Glutamatergic neuron (in vitro differentiated cells): Measurements from ENCODE around the gene UST. TPM values are rescaled to one million over a fixed set of nuclear protein-coding genes. Genes with fewer than 3 reads are reported as not detected.
"Not testable (repeated sequence)": the region's sequence is repeated elsewhere in the genome, so short reads cannot be mapped to it uniquely, and the experiment has no call there.

Experiments
- DNase-seq: peaks from one replicate; pipeline ENCODE4 v3.0.0; 2022
- H3K27ac Mint-ChIP-seq: one replicate; pipeline ENCODE4 v1.8.0; 2020; ENCODE audit warnings: mild to moderate bottlenecking, mixed read lengths, inconsistent platforms; ENCODE audit not compliant: unreplicated experiment
- H3K27me3 Mint-ChIP-seq: one replicate; pipeline ENCODE4 v1.8.0; 2020; ENCODE audit warnings: mild to moderate bottlenecking, moderate library complexity, mixed read lengths, inconsistent platforms; ENCODE audit not compliant: unreplicated experiment
- H3K36me3 Mint-ChIP-seq: one replicate; pipeline ENCODE4 v1.8.0; 2020; ENCODE audit warnings: mild to moderate bottlenecking, mixed read lengths, inconsistent platforms; ENCODE audit not compliant: unreplicated experiment
- H3K4me1 Mint-ChIP-seq: one replicate; pipeline ENCODE4 v1.8.0; 2020; ENCODE audit warnings: mild to moderate bottlenecking, low read depth, mixed read lengths, inconsistent platforms; ENCODE audit not compliant: unreplicated experiment
- H3K4me3 Mint-ChIP-seq: one replicate; pipeline ENCODE4 v1.8.0; 2020; ENCODE audit warnings: mild to moderate bottlenecking, mixed read lengths, inconsistent platforms; ENCODE audit not compliant: unreplicated experiment
- H3K9me3 Mint-ChIP-seq: one replicate; pipeline ENCODE4 v1.8.0; 2020; ENCODE audit warnings: mild to moderate bottlenecking, moderate library complexity, mixed read lengths, inconsistent platforms; ENCODE audit not compliant: unreplicated experiment
- CTCF ChIP-seq: fragments of 200-600 bp; sonication (generic); IDR thresholded peaks from one replicate; pipeline ENCODE4 v1.5.0; 2021; ENCODE audit not compliant: partially characterized antibody, unreplicated experiment
- total RNA-seq: library from RNA; stranded (reverse); fragmentation: NEBNext Ultra II Directional; extraction: Animal tissue kit (Norgen Biotek cat#: 25700); gene quantifications from one replicate; pipeline ENCODE4 v1.2.1, GENCODE V29; 2021; ENCODE audit not compliant: unreplicated experiment

UST gene
- total RNA-seq, 1 donor from 2014 or later: 11.2 TPM

GRCh38 chr6:148969603-148970061 lies 222.8 kb downstream of the UST start:
- H3K9me3 Mint-ChIP-seq: no peaks in the 10 kb centered on the region
- no peak overlapping the region for H3K27ac Mint-ChIP-seq
- H3K36me3 Mint-ChIP-seq: no peaks in the 10 kb centered on the region
- H3K4me1 Mint-ChIP-seq: peaks cover 13% of the 10 kb centered on the region
- peaks cover 8% of the 10 kb centered on the region for H3K27me3 Mint-ChIP-seq
- H3K4me3 Mint-ChIP-seq: no peak overlapping the region
- TF ChIP-seq CTCF: no peak
- no peak for DNase-seq

- Mint-ChIP-seq H3K27me3 (peaks cover 8% of the 10 kb centered on the region), H3K4me1 (peaks cover 13% of the 10 kb centered on the region), H3K27ac (peak overlapping the region; percentile 24), H3K9me3 (no peaks in the 10 kb centered on the region), H3K36me3 (no peaks in the 10 kb centered on the region), H3K4me3 (no peak overlapping the region)
- no peak for TF ChIP-seq CTCF
- no peak for DNase-seq
Measured at GRCh38 chr6:148971031-148971927, 224.4 kb downstream of the UST start.

- DNase-seq: peak; percentile 68
- H3K9me3 Mint-ChIP-seq: no peaks in the 10 kb centered on the region
- peaks cover 8% of the 10 kb centered on the region for H3K27me3 Mint-ChIP-seq
- H3K4me3 Mint-ChIP-seq: no peak overlapping the region
- peaks cover 13% of the 10 kb centered on the region for H3K4me1 Mint-ChIP-seq
- no peaks in the 10 kb centered on the region for H3K36me3 Mint-ChIP-seq
- no peak overlapping the region for H3K27ac Mint-ChIP-seq
- no peak for TF ChIP-seq CTCF
Measured at GRCh38 chr6:148972481-148972880, 225.7 kb downstream of the UST start.

GRCh38 chr6:148973538-148974208 lies 226.8 kb downstream of the UST start:
- H3K27ac Mint-ChIP-seq: no peak overlapping the region
- no peak overlapping the region for H3K4me3 Mint-ChIP-seq
- no peaks in the 10 kb centered on the region for H3K36me3 Mint-ChIP-seq
- peaks cover 8% of the 10 kb centered on the region for H3K27me3 Mint-ChIP-seq
- no peak for DNase-seq
- no peaks in the 10 kb centered on the region for H3K9me3 Mint-ChIP-seq
- TF ChIP-seq CTCF: peak; percentile 59
- peaks cover 13% of the 10 kb centered on the region for H3K4me1 Mint-ChIP-seq

GRCh38 chr6:148974351-148974750 lies 227.5 kb downstream of the UST start:
- DNase-seq: no peak
- Mint-ChIP-seq H3K4me1 (peaks cover 13% of the 10 kb centered on the region), H3K9me3 (no peaks in the 10 kb centered on the region), H3K27me3 (peaks cover 10% of the 10 kb centered on the region), H3K36me3 (no peaks in the 10 kb centered on the region), H3K4me3 (no peak overlapping the region), H3K27ac (no peak overlapping the region)
- TF ChIP-seq CTCF: no peak

GRCh38 chr6:148978298-148978697 lies 231.5 kb downstream of the UST start:
- not testable (repeated sequence) for H3K27ac Mint-ChIP-seq, DNase-seq, H3K9me3 Mint-ChIP-seq, H3K4me1 Mint-ChIP-seq, H3K4me3 Mint-ChIP-seq, H3K36me3 Mint-ChIP-seq, H3K27me3 Mint-ChIP-seq
